Natural killer cell treated with Interleukin-12 subunit alpha and Interleukin-12 subunit beta and Interleukin-15 and Interleukin-18, amount 100 ng/mL, for 72 hours (primary cell): ENCODE data around the gene ANKRD60. TPM values are rescaled to one million over a fixed set of nuclear protein-coding genes. Genes with fewer than 3 reads are reported as not detected.

Experiments
- ATAC-seq, 2 donors: fragments of 150-1000 bp; cut with Tn5 transposase in 1 of 2; sonication (Bioruptor Pico), chemical (Tn5 transposase) in 1 of 2; 2 replicates each; pipeline ENCODE4 v1.10.0; 2021
- DNase-seq: peaks from one replicate; pipeline ENCODE4 v3.0.0; 2022; ENCODE audit warnings: low spot score
- H3K27ac Mint-ChIP-seq, 2 donors: 1 replicate in 1 of 2; 2 replicates in 1 of 2; pipeline ENCODE4 v1.8.0; 2022; ENCODE audit warnings: mixed read lengths in 2 of 2, mild to moderate bottlenecking in 1 of 2, moderate library complexity in 1 of 2
- H3K27me3 Mint-ChIP-seq, 2 donors: 1 replicate in 1 of 2; 2 replicates in 1 of 2; pipeline ENCODE4 v1.8.0; 2022; ENCODE audit warnings: mixed read lengths in 2 of 2
- H3K36me3 Mint-ChIP-seq: one replicate; pipeline ENCODE4 v1.8.0; 2022; ENCODE audit warnings: mixed read lengths
- H3K4me1 Mint-ChIP-seq, 2 donors: 1 replicate in 1 of 2; 2 replicates in 1 of 2; pipeline ENCODE4 v1.8.0; 2022; ENCODE audit warnings: low read depth in 2 of 2, mixed read lengths in 2 of 2, mild to moderate bottlenecking in 1 of 2
- H3K4me3 Mint-ChIP-seq: one replicate; pipeline ENCODE4 v1.8.0; 2022; ENCODE audit warnings: mixed read lengths
- H3K9me3 Mint-ChIP-seq: 2 replicates; pipeline ENCODE4 v1.8.0; 2022; ENCODE audit warnings: mixed read lengths
- total RNA-seq, 2 donors: library from RNA; stranded (reverse); gene quantifications; one replicate each; pipeline ENCODE4 v1.2.3, GENCODE V29; 2022

ANKRD60 gene
- total RNA-seq, 2 donors from 2014 or later = not detected

GRCh38 chr20:58238490-58238889, 10.0 kb upstream of the ANKRD60 start:
- H3K4me3 Mint-ChIP-seq = no peak overlapping the region
- H3K27ac Mint-ChIP-seq = no peak overlapping the region
- H3K4me1 Mint-ChIP-seq = peaks cover 15 to 23% of the 10 kb centered on the region in 2 donors
- DNase-seq (no peak), ATAC-seq (no peak)
- no peaks in the 10 kb centered on the region for H3K36me3 Mint-ChIP-seq
- no peaks in the 10 kb centered on the region for H3K27me3 Mint-ChIP-seq
- no peaks in the 10 kb centered on the region for H3K9me3 Mint-ChIP-seq

- peaks cover 15 to 23% of the 10 kb centered on the region in 2 donors for H3K4me1 Mint-ChIP-seq
- peak overlapping the region; percentile 87 for H3K4me3 Mint-ChIP-seq
- H3K27me3 Mint-ChIP-seq = no peaks in the 10 kb centered on the region
- ATAC-seq = no peak
- no peaks in the 10 kb centered on the region for H3K36me3 Mint-ChIP-seq
- H3K27ac Mint-ChIP-seq = peak overlapping the region; percentile 71 to 80
- H3K9me3 Mint-ChIP-seq = no peaks in the 10 kb centered on the region
- DNase-seq = no peak
These were observed 9.1 kb upstream of the ANKRD60 start for GRCh38 chr20:58237318-58238132.

GRCh38 chr20:58236612-58237317, 8.3 kb upstream of the ANKRD60 start:
- no peaks in the 10 kb centered on the region for H3K36me3 Mint-ChIP-seq
- ATAC-seq (peak; percentile 90 to 94), DNase-seq (no peak)
- peak overlapping the region; percentile 71 to 80 for H3K27ac Mint-ChIP-seq
- H3K4me3 Mint-ChIP-seq = peak overlapping the region; percentile 87
- no peaks in the 10 kb centered on the region for H3K27me3 Mint-ChIP-seq
- peaks cover 15 to 23% of the 10 kb centered on the region in 2 donors for H3K4me1 Mint-ChIP-seq
- H3K9me3 Mint-ChIP-seq = no peaks in the 10 kb centered on the region

- DNase-seq (no peak), ATAC-seq (peak in 1 of 2 donors; percentile 57)
- Mint-ChIP-seq H3K36me3 (no peaks in the 10 kb centered on the region), H3K9me3 (no peaks in the 10 kb centered on the region), H3K27ac (no peak overlapping the region), H3K4me3 (peak overlapping the region; percentile 62), H3K4me1 (peaks cover 15 to 23% of the 10 kb centered on the region in 2 donors), H3K27me3 (peaks cover 2 to 9% of the 10 kb centered on the region in 2 donors)
These were observed 6.6 kb upstream of the ANKRD60 start for GRCh38 chr20:58235010-58235409.

GRCh38 chr20:58233881-58234528, 5.6 kb upstream of the ANKRD60 start:
- Mint-ChIP-seq H3K27me3 (peaks cover 10 to 19% of the 10 kb centered on the region in 2 donors), H3K27ac (no peak overlapping the region), H3K36me3 (peaks cover 5% of the 10 kb centered on the region), H3K9me3 (no peaks in the 10 kb centered on the region), H3K4me3 (no peak overlapping the region), H3K4me1 (peaks cover 17 to 28% of the 10 kb centered on the region in 2 donors)
- ATAC-seq = no peak
- no peak for DNase-seq

- no peak overlapping the region for H3K4me3 Mint-ChIP-seq
- no peaks in the 10 kb centered on the region for H3K9me3 Mint-ChIP-seq
- peaks cover 21 to 30% of the 10 kb centered on the region in 2 donors for H3K4me1 Mint-ChIP-seq
- no peak for DNase-seq
- peaks cover 5% of the 10 kb centered on the region for H3K36me3 Mint-ChIP-seq
- peaks cover 12 to 22% of the 10 kb centered on the region in 2 donors for H3K27me3 Mint-ChIP-seq
- H3K27ac Mint-ChIP-seq = no peak overlapping the region
- no peak for ATAC-seq
These were observed 4.9 kb upstream of the ANKRD60 start for GRCh38 chr20:58233393-58233792.

GRCh38 chr20:58231683-58232082, 3.2 kb upstream of the ANKRD60 start:
- ATAC-seq (no peak), DNase-seq (no peak)
- peaks cover 25 to 35% of the 10 kb centered on the region in 2 donors for H3K27me3 Mint-ChIP-seq
- peaks cover 14 to 21% of the 10 kb centered on the region in 2 donors for H3K4me1 Mint-ChIP-seq
- H3K9me3 Mint-ChIP-seq = no peaks in the 10 kb centered on the region
- no peak overlapping the region for H3K4me3 Mint-ChIP-seq
- no peak overlapping the region for H3K27ac Mint-ChIP-seq
- H3K36me3 Mint-ChIP-seq = peaks cover 14% of the 10 kb centered on the region

GRCh38 chr20:58229198-58229798, 845 bp upstream of the ANKRD60 start:
- H3K4me3 Mint-ChIP-seq = peak overlapping the region; percentile 49
- H3K36me3 Mint-ChIP-seq = peaks cover 14% of the 10 kb centered on the region
- ATAC-seq (no peak), DNase-seq (no peak)
- peaks cover 6 to 7% of the 10 kb centered on the region in 2 donors for H3K4me1 Mint-ChIP-seq
- H3K27me3 Mint-ChIP-seq = peaks cover 38 to 50% of the 10 kb centered on the region in 2 donors
- no peak overlapping the region for H3K27ac Mint-ChIP-seq
- no peaks in the 10 kb centered on the region for H3K9me3 Mint-ChIP-seq

- no peak overlapping the region for H3K27ac Mint-ChIP-seq
- no peak for DNase-seq
- peaks cover 14% of the 10 kb centered on the region for H3K36me3 Mint-ChIP-seq
- ATAC-seq = no peak
- peak overlapping the region; percentile 26 for H3K4me3 Mint-ChIP-seq
- H3K4me1 Mint-ChIP-seq = peaks cover 6 to 7% of the 10 kb centered on the region in 2 donors
- H3K27me3 Mint-ChIP-seq = peaks cover 43 to 58% of the 10 kb centered on the region in 2 donors
- no peaks in the 10 kb centered on the region for H3K9me3 Mint-ChIP-seq
These were observed 360 bp downstream of the ANKRD60 start for GRCh38 chr20:58228103-58228483.

GRCh38 chr20:58227391-58228102, 906 bp downstream of the ANKRD60 start:
- Mint-ChIP-seq H3K9me3 (no peaks in the 10 kb centered on the region), H3K27me3 (peaks cover 47 to 63% of the 10 kb centered on the region in 2 donors), H3K4me3 (peak overlapping the region; percentile 26), H3K27ac (no peak overlapping the region), H3K36me3 (peaks cover 14% of the 10 kb centered on the region), H3K4me1 (peaks cover 6 to 7% of the 10 kb centered on the region in 2 donors)
- ATAC-seq = no peak
- DNase-seq = no peak

- ATAC-seq (no peak), DNase-seq (peak; percentile 23)
- Mint-ChIP-seq H3K36me3 (peaks cover 14% of the 10 kb centered on the region), H3K9me3 (no peaks in the 10 kb centered on the region), H3K4me1 (peaks cover 6 to 7% of the 10 kb centered on the region in 2 donors), H3K4me3 (no peak overlapping the region), H3K27ac (no peak overlapping the region), H3K27me3 (peaks cover 58 to 75% of the 10 kb centered on the region in 2 donors)
These were observed 2.8 kb downstream of the ANKRD60 start for GRCh38 chr20:58225452-58226200.

GRCh38 chr20:58224974-58225373, 3.5 kb downstream of the ANKRD60 start:
- peaks cover 59 to 75% of the 10 kb centered on the region in 2 donors for H3K27me3 Mint-ChIP-seq
- H3K36me3 Mint-ChIP-seq = peaks cover 14% of the 10 kb centered on the region
- peaks cover 6 to 7% of the 10 kb centered on the region in 2 donors for H3K4me1 Mint-ChIP-seq
- DNase-seq (peak; percentile 10), ATAC-seq (no peak)
- no peaks in the 10 kb centered on the region for H3K9me3 Mint-ChIP-seq
- no peak overlapping the region for H3K4me3 Mint-ChIP-seq
- H3K27ac Mint-ChIP-seq = no peak overlapping the region
